GM12801 (cell line): ENCODE data around the gene BANK1.

Experiments used
- TF ChIP-seq, protein P1 (sequence below): IDR thresholded peaks from one replicate; pipeline ENCODE4 v1.5.1; 2011; ENCODE audit warnings: control low read depth; ENCODE audit not compliant: insufficient read length; ENCODE audit errors: extremely low read depth

The BANK1 gene

DNA sequence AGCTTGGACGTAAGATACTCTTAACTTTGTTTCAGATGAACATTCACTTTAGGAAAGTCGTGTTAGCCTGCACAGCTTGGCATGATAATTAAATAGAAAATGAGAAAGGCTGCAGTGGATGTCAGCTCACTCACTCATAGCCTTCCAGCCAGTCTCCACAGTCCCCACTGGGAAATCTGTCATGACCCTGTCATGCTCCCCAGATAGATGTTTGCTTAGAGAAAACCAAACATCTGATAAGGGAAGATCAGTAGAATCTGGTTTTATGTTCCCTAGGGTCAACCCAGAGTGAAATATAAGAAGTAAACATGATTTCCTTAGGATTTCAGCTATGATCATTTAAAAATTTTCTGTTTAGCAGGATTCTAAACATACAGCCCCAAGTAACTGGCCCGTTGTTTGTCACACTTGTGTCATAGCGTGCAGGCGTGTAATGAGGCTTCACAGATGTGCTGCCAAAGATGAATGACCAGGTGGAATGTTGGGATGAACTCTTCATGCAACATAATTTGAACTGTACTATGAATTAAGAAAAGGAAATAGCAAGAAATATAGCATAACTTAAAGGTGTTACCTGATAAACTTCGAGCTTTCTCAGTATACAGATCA lies 180.1 kb downstream of the BANK1 start:
- TF ChIP-seq, protein P1, sequence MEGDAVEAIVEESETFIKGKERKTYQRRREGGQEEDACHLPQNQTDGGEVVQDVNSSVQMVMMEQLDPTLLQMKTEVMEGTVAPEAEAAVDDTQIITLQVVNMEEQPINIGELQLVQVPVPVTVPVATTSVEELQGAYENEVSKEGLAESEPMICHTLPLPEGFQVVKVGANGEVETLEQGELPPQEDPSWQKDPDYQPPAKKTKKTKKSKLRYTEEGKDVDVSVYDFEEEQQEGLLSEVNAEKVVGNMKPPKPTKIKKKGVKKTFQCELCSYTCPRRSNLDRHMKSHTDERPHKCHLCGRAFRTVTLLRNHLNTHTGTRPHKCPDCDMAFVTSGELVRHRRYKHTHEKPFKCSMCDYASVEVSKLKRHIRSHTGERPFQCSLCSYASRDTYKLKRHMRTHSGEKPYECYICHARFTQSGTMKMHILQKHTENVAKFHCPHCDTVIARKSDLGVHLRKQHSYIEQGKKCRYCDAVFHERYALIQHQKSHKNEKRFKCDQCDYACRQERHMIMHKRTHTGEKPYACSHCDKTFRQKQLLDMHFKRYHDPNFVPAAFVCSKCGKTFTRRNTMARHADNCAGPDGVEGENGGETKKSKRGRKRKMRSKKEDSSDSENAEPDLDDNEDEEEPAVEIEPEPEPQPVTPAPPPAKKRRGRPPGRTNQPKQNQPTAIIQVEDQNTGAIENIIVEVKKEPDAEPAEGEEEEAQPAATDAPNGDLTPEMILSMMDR, result no peak

DNA sequence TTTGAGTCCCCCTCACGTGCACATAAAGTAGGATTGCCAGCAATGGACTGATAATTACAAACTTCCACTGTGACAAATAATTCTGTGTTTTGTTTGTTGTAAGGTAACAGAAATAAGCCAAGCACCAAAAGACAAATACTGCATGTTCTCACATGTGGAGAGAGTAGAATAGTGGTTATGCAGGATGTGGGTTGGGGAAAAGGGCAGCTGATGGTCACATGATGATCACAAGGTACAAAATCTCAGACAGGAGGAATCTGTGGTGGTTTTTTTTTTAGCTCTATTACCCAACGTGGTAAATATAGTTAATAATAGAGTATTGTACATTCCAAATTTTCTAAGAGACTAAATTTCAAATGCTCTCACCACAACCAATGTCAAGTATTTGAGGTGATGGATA lies 182.3 kb downstream of the BANK1 start:
- TF ChIP-seq, protein P1, result no peak

DNA sequence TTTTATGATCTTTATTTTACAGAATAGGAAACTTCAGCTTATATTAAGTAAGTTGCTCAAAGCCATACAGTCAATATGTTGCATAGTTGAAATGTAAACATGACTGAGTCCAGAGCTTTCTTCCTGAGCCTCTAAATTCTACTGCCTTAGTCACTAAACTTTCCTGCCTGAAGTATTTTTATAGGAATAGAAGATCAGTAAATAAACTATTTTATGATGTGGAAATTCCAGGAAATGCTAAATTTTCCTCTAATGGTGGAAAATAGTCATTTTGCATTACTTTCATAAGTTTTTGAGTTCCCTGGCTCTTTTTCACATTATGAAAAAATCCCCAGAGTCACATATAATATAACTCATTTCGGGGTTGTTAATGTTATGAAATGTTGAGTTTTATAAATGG lies 182.8 kb downstream of the BANK1 start:
- TF ChIP-seq, protein P1, result no peak

DNA sequence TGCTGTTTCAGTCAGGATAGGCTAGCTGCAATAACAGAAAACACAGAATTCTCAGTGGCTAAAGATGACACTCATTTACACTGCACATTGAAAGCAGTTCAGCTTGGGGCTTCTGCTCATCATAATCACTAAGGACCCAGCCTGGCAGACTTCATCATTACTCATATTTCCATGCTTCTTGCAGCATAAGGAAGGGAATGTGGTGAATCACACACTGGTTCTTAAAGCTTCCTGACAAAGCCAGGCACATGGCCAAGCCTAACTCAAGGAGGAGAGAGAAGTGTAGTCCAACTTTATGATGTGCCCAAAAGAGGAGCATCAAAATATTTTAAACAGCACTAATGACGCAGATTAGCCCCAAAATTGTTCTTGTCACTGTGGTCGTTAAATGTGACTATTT lies 186.5 kb downstream of the BANK1 start:
- TF ChIP-seq, protein P1, result no peak

DNA sequence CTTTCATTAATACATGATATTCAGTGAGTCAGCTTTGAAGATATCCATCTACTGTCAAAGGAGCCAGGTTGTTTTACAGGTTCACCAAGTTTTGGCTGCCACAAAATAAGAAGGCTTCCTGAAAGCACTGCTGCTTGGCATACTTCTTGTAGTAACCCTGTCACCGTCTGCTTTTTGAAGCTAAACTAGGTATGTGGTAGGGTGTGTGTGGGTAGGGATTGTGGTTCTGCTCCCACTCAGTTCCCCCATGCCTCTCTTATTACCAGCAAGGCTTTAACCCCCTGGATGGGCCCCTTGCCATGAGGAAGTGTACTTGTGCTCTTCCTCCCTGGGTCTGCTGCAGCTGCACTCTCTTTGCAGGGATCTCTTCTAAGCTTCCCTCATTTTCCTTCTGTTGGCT lies 191.2 kb downstream of the BANK1 start:
- TF ChIP-seq, protein P1, result no peak

DNA sequence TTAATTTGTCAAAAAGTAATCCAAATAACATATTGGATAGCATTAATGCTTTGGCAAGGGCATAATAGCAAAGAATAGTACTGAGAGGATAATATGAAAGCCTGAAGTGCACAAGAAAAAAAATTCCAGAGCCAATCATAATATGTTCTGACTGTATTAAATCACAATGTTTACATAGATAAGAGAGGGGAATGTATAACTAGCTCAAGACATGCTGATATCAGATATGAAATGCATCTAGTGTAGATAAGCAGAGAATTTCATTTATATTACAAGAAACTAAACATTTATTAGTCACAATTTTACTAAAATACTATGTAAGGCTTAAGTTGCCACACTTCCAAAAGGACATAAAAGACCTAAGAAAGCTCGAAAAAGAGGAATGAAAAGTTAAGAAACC lies 193.3 kb downstream of the BANK1 start:
- TF ChIP-seq, protein P1, result no peak

DNA sequence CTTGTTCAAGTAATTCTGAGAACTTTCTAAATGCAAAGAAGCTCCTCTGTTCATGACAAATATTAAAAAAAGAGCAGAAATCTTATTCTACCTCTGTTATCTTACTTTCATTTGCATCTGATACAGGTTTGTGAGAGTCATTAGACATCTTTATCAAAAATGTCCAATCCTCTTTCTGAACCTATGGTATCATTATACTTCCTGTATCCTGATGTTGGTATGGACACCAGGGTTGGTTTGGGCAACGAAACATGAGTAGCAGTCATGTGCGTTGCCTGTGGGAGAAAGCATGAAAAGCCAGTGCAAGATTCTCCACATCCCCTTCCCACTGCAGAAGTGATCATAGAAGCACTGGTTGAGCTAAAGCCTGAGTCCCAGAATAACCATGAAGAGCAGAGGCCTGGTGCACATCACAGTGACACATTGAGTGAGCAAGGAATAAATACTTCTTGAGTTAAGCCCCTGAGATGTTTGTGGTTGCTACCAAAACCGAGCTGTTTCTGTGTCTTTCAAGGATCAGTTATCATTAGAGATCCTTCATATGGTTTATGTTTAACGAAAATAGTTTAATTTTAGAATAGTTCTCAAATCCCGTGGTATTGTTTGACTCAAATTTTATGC lies 197.2 kb downstream of the BANK1 start:
- TF ChIP-seq, protein P1, result no peak
